ENCODE data around the gene DNAJB9. TPM values are rescaled to one million over a fixed set of nuclear protein-coding genes. Genes with fewer than 3 reads are reported as not detected.

The DNAJB9 gene
- total and polyA plus RNA-seq, 2 of the 13 experiments (the other 11 are each of a cell fraction or from before 2014, with no cell fraction given): 8.6 to 16.4 TPM

DNA sequence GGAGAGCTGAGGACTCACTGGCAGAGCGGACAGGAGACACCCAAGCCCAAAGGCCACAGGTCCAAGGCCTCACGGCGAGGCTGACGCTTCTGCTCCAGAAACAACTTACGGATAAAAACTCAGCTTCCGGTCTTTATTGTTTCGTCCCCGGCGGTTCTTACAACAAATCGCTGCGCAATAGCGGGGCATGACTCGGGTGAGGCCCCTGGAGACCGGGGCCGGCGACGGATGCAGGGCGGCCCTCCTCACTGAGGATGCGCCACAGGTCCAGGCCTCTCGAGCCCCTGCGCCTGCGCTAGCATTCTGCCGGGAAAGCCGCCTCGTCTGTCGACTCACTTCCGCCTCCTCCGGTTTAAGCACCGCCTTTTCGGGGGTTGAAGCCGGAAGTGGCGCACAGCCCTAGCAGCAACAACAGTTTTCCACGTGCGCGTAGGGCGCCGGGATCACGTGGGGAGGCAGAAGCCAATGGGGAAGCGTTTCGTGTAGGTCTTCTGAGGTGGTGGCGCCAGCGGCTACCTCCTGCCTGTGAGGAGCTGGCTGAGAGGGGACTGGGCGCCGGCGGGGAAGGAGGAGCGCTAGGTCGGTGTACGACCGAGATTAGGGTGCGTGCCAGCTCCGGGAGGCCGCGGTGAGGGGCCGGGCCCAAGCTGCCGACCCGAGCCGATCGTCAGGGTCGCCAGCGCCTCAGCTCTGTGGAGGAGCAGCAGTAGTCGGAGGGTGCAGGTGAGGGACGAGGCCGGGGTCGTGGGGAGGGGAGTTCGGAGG, at the start of gene DNAJB9, which contains the start of gene THAP5 (continued):
- TF ChIP-seq, protein P1, sequence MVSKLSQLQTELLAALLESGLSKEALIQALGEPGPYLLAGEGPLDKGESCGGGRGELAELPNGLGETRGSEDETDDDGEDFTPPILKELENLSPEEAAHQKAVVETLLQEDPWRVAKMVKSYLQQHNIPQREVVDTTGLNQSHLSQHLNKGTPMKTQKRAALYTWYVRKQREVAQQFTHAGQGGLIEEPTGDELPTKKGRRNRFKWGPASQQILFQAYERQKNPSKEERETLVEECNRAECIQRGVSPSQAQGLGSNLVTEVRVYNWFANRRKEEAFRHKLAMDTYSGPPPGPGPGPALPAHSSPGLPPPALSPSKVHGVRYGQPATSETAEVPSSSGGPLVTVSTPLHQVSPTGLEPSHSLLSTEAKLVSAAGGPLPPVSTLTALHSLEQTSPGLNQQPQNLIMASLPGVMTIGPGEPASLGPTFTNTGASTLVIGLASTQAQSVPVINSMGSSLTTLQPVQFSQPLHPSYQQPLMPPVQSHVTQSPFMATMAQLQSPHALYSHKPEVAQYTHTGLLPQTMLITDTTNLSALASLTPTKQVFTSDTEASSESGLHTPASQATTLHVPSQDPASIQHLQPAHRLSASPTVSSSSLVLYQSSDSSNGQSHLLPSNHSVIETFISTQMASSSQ (IDR thresholded peaks at IDR 0.05; ENCODE audit: low read depth): no peak
- TF ChIP-seq, protein P1 (CRISPR knock-in tag; IDR thresholded peaks at IDR 0.05; ENCODE audit: borderline replicate concordance): peak; percentile 74; the same call in 1 of the 2 replicates
- TF ChIP-seq ZNF224 (CRISPR knock-in tag; IDR thresholded peaks at IDR 0.05): peak; percentile 71
- TF ChIP-seq, protein P2, sequence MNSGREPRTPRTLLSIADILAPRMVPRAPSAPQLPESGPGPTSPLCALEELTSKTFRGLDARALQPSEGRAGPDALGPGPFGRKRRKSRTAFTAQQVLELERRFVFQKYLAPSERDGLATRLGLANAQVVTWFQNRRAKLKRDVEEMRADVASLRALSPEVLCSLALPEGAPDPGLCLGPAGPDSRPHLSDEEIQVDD (CRISPR knock-in tag; IDR thresholded peaks at IDR 0.05; ENCODE audit: borderline replicate concordance): no peak
- TF ChIP-seq PLRG1 (conservative IDR thresholded peaks at IDR 0.05): no peak
- TF ChIP-seq EP300 (IDR thresholded peaks at IDR 0.05; ENCODE audit: low read depth in 2 of 2, low read length in 2 of 2): 0 out of 4 replicates have a peak, but pooled peaks of 1 of the 2 experiments have one; percentile 16
- TF ChIP-seq EP300 (CRISPR knock-in tag; IDR thresholded peaks at IDR 0.05; ENCODE audit: borderline replicate concordance): no peak
- peak; percentile 56; the same call in 1 of the 2 replicates for TF ChIP-seq FOXA3 (CRISPR knock-in tag; IDR thresholded peaks at IDR 0.05)
- TF ChIP-seq CENPT (CRISPR knock-in tag; IDR thresholded peaks at IDR 0.05; ENCODE audit: low read depth): no peak
- 0 out of 4 replicates have a peak, but pooled peaks of 1 of the 2 experiments have one; percentile 22 for TF ChIP-seq NR2F1 (CRISPR knock-in tag; IDR thresholded peaks at IDR 0.05)
- TF ChIP-seq, protein P3, sequence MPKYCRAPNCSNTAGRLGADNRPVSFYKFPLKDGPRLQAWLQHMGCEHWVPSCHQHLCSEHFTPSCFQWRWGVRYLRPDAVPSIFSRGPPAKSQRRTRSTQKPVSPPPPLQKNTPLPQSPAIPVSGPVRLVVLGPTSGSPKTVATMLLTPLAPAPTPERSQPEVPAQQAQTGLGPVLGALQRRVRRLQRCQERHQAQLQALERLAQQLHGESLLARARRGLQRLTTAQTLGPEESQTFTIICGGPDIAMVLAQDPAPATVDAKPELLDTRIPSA (CRISPR knock-in tag; IDR thresholded peaks at IDR 0.05; ENCODE audit: borderline replicate concordance): no peak; the same call in 1 of the 2 replicates
- no peak for TF ChIP-seq AHR (CRISPR knock-in tag; IDR thresholded peaks at IDR 0.05)
- TF ChIP-seq ZNF761 (CRISPR knock-in tag; conservative IDR thresholded peaks at IDR 0.05): peak; percentile 77
- TF ChIP-seq TAF1 (CRISPR knock-in tag; IDR thresholded peaks at IDR 0.05): peak; percentile 95
- TF ChIP-seq HOXD1 (CRISPR knock-in tag; IDR thresholded peaks at IDR 0.05): peak; percentile 38
- peak; percentile 82 for TF ChIP-seq ZNF33A (CRISPR knock-in tag; IDR thresholded peaks at IDR 0.05; ENCODE audit: borderline replicate concordance)
- TF ChIP-seq, protein P4, sequence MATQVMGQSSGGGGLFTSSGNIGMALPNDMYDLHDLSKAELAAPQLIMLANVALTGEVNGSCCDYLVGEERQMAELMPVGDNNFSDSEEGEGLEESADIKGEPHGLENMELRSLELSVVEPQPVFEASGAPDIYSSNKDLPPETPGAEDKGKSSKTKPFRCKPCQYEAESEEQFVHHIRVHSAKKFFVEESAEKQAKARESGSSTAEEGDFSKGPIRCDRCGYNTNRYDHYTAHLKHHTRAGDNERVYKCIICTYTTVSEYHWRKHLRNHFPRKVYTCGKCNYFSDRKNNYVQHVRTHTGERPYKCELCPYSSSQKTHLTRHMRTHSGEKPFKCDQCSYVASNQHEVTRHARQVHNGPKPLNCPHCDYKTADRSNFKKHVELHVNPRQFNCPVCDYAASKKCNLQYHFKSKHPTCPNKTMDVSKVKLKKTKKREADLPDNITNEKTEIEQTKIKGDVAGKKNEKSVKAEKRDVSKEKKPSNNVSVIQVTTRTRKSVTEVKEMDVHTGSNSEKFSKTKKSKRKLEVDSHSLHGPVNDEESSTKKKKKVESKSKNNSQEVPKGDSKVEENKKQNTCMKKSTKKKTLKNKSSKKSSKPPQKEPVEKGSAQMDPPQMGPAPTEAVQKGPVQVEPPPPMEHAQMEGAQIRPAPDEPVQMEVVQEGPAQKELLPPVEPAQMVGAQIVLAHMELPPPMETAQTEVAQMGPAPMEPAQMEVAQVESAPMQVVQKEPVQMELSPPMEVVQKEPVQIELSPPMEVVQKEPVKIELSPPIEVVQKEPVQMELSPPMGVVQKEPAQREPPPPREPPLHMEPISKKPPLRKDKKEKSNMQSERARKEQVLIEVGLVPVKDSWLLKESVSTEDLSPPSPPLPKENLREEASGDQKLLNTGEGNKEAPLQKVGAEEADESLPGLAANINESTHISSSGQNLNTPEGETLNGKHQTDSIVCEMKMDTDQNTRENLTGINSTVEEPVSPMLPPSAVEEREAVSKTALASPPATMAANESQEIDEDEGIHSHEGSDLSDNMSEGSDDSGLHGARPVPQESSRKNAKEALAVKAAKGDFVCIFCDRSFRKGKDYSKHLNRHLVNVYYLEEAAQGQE (IDR thresholded peaks at IDR 0.05; ENCODE audit: borderline replicate concordance in 1 of 2, low read depth in 1 of 2, low read length in 2 of 2): peak in 1 of 2 experiments; percentile 40; a peak in 1 of 4 replicates
- TF ChIP-seq ZNF230 (CRISPR knock-in tag; IDR thresholded peaks at IDR 0.05): peak; percentile 77; the same call in 1 of the 2 replicates
- TF ChIP-seq HMG20A (CRISPR knock-in tag; IDR thresholded peaks at IDR 0.05; ENCODE audit: borderline replicate concordance): no peak
